ENCODE data around the gene GATA5. TPM values are rescaled to one million over a fixed set of nuclear protein-coding genes. Genes with fewer than 3 reads are reported as not detected.
"Not testable (repeated sequence)": the region's sequence is repeated elsewhere in the genome, so short reads cannot be mapped to it uniquely, and the experiment has no call there.

Gene GATA5
- total RNA-seq, 2 experiments from 2014 or later = not detected

- ChIA-PET CTCF (interaction anchor here (1.4 kb wide), 1 partner anchor 29 kb away, joined by 3 read pairs; no protein-coding TSS in a partner anchor), POLR2A (no interaction called here)
Measured at GRCh38 chr20:62439218-62439617, 36.6 kb downstream of the GATA5 start.

GRCh38 chr20:62437927-62438326, 37.9 kb downstream of the GATA5 start:
- ChIA-PET CTCF (no interaction called here), POLR2A (no interaction called here)

- ChIA-PET POLR2A (no interaction called here), CTCF (no interaction called here)
Measured at GRCh38 chr20:62437496-62437895, 38.3 kb downstream of the GATA5 start.

- ChIA-PET POLR2A (no interaction called here), CTCF (no interaction called here)
Measured at GRCh38 chr20:62436692-62437091, 39.1 kb downstream of the GATA5 start.

- ChIA-PET CTCF (no interaction called here), POLR2A (no interaction called here)
Measured at GRCh38 chr20:62433658-62434497, 41.9 kb downstream of the GATA5 start.

- CTCF ChIA-PET = no interaction called here
- POLR2A ChIA-PET = no interaction called here
Measured at GRCh38 chr20:62430866-62431447, 44.8 kb downstream of the GATA5 start.

GRCh38 chr20:62430311-62430853, 45.4 kb downstream of the GATA5 start:
- CTCF ChIA-PET = no interaction called here

GRCh38 chr20:62429455-62430310, 46.1 kb downstream of the GATA5 start:
- POLR2A ChIA-PET = no interaction called here
- CTCF ChIA-PET = no interaction called here

More at GRCh38 chr20:62430311-62430853, 45.4 kb downstream of the GATA5 start:
- POLR2A ChIA-PET = no interaction called here

- POLR2A ChIA-PET = no interaction called here
- CTCF ChIA-PET = no interaction called here
Measured at GRCh38 chr20:62428396-62429295, 47.1 kb downstream of the GATA5 start.

- ChIA-PET CTCF (no interaction called here), POLR2A (no interaction called here)
Measured at GRCh38 chr20:62428002-62428372, 47.8 kb downstream of the GATA5 start.

- CTCF ChIA-PET = no interaction called here
- POLR2A ChIA-PET = no interaction called here
Measured at GRCh38 chr20:62427172-62428001, 48.4 kb downstream of the GATA5 start, which contains the start of gene RBBP8NL. Gene RBBP8NL (minus strand): TSS chr20:62427539. CDS start chr20:62419647, 7,892 bp downstream.

GRCh38 chr20:62426699-62427131, 49.1 kb downstream of the GATA5 start:
- POLR2A ChIA-PET = no interaction called here
- CTCF ChIA-PET = no interaction called here

- CTCF ChIA-PET, POLR2A ChIA-PET: not testable (repeated sequence)
Measured at GRCh38 chr20:62426059-62426348, 49.8 kb downstream of the GATA5 start.

- POLR2A ChIA-PET = no interaction called here
- CTCF ChIA-PET = no interaction called here
Measured at GRCh38 chr20:62425281-62426058, 50.3 kb downstream of the GATA5 start.

GRCh38 chr20:62424249-62425107, 51.3 kb downstream of the GATA5 start:
- ChIA-PET POLR2A (no interaction called here), CTCF (no interaction called here)

- CTCF ChIA-PET = no interaction called here
- POLR2A ChIA-PET = no interaction called here
Measured at GRCh38 chr20:62423326-62423706, 52.5 kb downstream of the GATA5 start.

- POLR2A ChIA-PET = no interaction called here
- CTCF ChIA-PET = no interaction called here
Measured at GRCh38 chr20:62422636-62423325, 53.0 kb downstream of the GATA5 start.

Data from activated CD8-positive, alpha-beta memory T cell treated with anti-CD3 and anti-CD28 coated beads for 36 hours (primary cell).